Measurements from ENCODE around the gene SPNS3. TPM values are rescaled to one million over a fixed set of nuclear protein-coding genes. Genes with fewer than 3 reads are reported as not detected.

SPNS3 gene
- total RNA-seq, 4 donors from 2014 or later: 1.7 TPM; not detected in 3

DNA sequence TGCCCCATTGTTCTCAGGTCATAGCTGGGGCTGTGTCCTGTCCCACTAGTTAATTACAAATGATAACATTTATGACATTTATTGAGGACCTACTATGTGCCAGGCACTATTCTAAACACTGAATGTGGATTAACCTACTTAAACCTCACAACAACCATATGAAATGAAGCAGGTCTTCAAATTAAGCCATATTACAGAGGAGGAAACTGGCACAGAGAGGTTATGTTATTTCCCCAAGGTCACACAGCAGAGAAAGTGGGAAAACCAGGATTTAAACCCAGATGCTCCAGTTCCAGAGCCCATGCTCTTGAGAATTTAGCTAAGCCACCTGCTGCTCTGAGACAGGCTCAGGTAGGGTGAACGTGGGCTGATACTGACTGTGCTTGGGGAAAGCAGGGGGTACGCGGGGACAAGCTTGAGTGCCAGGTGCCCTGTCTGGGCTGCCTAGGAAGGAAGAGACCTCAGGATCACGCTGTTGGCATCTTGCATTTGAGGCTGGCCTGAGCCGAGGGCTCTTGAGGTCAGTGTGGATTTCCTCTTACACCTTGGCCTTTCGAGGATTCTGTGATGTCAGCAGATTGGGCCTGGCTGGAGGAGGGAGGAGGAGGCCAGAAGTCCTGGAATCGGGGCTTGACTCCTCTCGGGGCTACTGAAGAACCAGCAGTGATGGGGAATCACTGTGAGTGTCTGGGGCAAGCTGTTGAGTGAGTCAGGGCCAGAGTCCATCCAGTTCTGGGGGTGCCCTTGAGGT, 73.8 kb downstream of the SPNS3 start:
- TF ChIP-seq, protein P1, sequence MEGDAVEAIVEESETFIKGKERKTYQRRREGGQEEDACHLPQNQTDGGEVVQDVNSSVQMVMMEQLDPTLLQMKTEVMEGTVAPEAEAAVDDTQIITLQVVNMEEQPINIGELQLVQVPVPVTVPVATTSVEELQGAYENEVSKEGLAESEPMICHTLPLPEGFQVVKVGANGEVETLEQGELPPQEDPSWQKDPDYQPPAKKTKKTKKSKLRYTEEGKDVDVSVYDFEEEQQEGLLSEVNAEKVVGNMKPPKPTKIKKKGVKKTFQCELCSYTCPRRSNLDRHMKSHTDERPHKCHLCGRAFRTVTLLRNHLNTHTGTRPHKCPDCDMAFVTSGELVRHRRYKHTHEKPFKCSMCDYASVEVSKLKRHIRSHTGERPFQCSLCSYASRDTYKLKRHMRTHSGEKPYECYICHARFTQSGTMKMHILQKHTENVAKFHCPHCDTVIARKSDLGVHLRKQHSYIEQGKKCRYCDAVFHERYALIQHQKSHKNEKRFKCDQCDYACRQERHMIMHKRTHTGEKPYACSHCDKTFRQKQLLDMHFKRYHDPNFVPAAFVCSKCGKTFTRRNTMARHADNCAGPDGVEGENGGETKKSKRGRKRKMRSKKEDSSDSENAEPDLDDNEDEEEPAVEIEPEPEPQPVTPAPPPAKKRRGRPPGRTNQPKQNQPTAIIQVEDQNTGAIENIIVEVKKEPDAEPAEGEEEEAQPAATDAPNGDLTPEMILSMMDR (IDR thresholded peaks at IDR 0.05; ENCODE audit: low read depth): no peak

DNA sequence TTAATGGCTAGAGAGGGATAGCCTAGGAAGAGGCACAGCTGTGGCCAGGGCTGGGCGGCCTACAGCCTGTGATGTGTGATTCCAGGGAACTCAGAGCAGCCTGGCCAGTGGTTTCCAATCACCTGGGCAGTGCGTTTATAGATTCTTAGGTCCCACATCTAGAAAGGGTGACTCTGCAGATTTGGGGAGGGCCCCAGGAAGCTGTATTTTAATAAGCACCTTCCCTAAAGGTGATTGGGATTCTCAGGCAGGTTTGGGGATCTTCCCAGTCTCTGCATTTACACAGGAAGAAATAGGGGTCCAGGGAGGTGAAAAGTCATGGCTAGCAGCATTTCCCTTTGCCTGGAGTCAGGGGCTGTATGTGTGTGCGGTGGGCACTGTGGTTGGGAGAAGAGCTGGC, 74.5 kb downstream of the SPNS3 start:
- TF ChIP-seq, protein P1 (IDR thresholded peaks at IDR 0.05; ENCODE audit: low read depth): no peak

DNA sequence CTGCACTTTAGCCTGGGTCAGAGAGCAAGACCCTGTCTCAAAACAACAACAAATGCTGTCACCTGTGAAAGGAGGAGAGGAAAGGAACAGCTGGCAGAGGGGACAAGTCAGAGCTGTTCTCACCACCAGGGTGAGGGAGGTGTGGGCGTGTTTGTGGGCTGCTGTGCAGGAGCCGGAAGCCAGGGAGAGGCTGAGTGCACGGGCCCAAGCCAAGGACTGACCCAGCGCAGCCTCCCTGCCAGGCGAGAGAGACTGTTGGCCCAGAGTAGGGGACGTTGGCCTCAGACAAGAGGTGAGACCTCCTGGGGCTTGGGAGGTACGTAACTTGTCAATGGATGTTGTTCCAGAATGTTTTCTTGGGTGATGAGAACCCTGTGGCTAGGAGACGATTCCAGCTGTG, 75.7 kb downstream of the SPNS3 start:
- TF ChIP-seq, protein P1 (IDR thresholded peaks at IDR 0.05; ENCODE audit: low read depth): no peak

DNA sequence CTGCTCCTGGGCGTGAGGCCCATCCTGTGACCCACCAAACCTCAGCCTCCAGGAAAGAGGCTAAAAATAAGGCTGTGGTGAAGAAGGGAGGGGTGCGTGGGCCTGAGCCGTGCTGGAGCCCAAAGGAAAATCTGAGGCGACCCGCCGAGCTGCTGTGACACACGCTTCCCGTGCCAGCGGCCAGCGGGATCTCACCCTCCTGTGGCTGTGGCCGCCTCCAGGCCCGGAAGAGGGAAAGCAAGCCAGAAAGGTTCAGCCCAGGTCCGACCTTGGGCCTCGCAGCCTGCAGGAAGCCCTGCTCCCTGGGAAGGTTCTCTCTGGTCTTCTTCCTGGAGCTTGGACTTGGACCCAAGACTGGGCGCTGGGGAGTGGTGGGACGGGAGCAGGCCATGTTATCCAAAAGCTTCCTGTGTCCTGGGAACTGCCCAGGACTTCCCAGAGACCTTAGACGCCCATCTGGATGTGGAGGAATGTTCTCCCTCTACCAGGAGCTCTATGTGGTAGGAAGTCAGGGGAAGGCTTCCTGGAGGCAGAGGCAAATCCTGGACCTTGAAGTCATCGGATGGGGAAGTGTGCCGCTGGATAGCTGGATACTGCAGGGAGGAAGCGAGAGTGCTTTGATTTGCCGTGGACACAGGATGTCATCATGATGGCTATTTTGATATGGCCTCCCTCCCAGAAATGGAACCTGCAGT, 76.3 kb downstream of the SPNS3 start:
- TF ChIP-seq, protein P1 (IDR thresholded peaks at IDR 0.05; ENCODE audit: low read depth): no peak

DNA sequence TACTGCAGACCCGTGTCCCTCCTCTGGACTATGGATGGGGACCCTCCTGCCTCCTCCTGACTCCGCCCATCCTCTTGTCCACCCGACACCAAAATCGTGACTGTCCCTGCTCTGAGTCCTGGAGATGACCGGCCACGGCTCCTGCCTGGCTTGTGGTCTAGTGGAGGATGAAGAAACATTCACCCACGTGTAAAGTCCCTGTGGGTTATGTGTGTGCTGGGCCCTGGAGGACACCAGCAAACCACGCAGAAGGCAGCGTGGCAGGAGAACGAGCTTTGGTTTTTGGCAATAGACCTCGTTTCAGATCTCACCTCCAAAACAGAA, 76.8 kb downstream of the SPNS3 start:
- TF ChIP-seq, protein P1 (IDR thresholded peaks at IDR 0.05; ENCODE audit: low read depth): no peak

DNA sequence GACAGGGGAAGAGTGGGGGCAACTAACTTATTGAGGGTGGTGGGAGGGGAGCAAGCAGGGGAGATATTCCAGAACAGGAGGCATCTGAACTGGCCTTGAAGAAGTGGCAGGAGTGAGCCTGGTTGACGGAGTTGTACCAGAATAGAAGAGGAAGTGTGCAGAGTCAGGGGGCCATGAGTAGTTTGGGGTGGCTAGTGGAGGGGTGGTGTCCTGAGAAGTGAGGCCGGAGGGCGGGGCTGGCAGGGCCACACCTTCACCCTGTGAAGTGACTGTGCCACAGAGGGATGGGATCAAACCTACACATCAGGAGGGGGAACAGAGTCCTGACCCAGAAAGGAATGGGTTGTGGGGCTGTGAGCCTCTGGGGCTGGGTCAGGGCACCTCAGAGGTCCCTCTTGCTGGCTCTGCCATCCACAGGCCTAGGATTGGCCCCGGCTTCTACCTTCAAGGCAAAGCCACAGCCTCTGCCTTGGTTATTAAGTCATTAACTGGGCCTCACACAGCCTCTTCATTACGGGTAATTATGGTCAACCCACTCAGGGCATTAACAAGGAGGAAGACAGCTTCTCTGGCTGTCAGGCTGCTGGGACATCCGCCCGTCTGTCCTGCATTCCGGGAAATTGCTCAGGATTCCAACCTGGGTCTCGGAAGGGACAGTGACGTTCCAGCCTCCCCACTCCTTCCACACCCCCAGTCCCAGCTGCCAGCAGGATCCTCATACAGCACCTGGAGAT, 77.6 kb downstream of the SPNS3 start:
- TF ChIP-seq, protein P1 (IDR thresholded peaks at IDR 0.05; ENCODE audit: low read depth): no peak
